ENCODE results near the gene COL23A1.
A peak's percentile ranks its signal among the peaks of the same experiment; 100 is the strongest.
"Not testable (repeated sequence)": the region's sequence is repeated elsewhere in the genome, so short reads cannot be mapped to it uniquely, and the experiment has no call there.

Gene COL23A1

GRCh38 chr5:178371362-178372111 is 218.7 kb downstream of the COL23A1 start:
- H2BK5ac ChIP-seq (ENCODE audit: low read length): no peak overlapping the region
- no peak overlapping the region for H2BK120ac ChIP-seq (ENCODE audit: low read depth, low read length)
- no peak overlapping the region for H3K4ac ChIP-seq (ENCODE audit: low read length)
- no peak overlapping the region for H2BK15ac ChIP-seq (ENCODE audit: low read length)
- H3K9me3 ChIP-seq (replicated peaks in 1 of 2; ENCODE audit: control insufficient read depth in 2 of 2, insufficient read depth in 1 of 2, low read depth in 1 of 2, low read length in 2 of 2): peaks cover 5 to 21% of the 10 kb centered on the region in 2 donors
- no peak overlapping the region for H3K4me2 ChIP-seq (ENCODE audit: insufficient read depth, low read length, poor library complexity, severe bottlenecking)
- no peak overlapping the region for H3K4me3 ChIP-seq (ENCODE audit: low read length in 2 of 2)
- H3K14ac ChIP-seq (ENCODE audit: low read length): no peak overlapping the region
- no peak overlapping the region for H3K27ac ChIP-seq (replicated peaks; ENCODE audit: low read length)
- H3K36me3 ChIP-seq (replicated peaks in 1 of 2; ENCODE audit: control insufficient read depth in 2 of 2, insufficient read depth in 2 of 2, low read length in 2 of 2): no peaks in the 10 kb centered on the region
- no CpG with 5 or more reads among the region's 24 CpGs for WGBS, 2 donors (ENCODE audit: extremely low coverage in 2 of 2, insufficient read length in 2 of 2, insufficient replicate concordance in 1 of 2)
- H3K18ac ChIP-seq (ENCODE audit: low read length): no peak overlapping the region
- H4K8ac ChIP-seq (ENCODE audit: low read depth, low read length): no peak overlapping the region
- peaks cover 2% of the 10 kb centered on the region for H3K79me1 ChIP-seq (ENCODE audit: low read depth, low read length)
- no peaks in the 10 kb centered on the region for H3K27me3 ChIP-seq (ENCODE audit: control insufficient read depth in 3 of 3, insufficient read depth in 3 of 3, low read depth in 1 of 3, low read length in 3 of 3)
- H3K4me1 ChIP-seq (ENCODE audit: control insufficient read depth in 2 of 2, insufficient read depth in 1 of 2, low read depth in 1 of 2, low read length in 2 of 2): peaks cover 0 to 2% of the 10 kb centered on the region in 2 donors
- H2BK12ac ChIP-seq (ENCODE audit: low read length): no peak overlapping the region
- H3K9ac ChIP-seq (ENCODE audit: low read depth, low read length, poor library complexity): no peak overlapping the region
- DNase-seq (ENCODE audit: low spot score): no peak
- H3K23ac ChIP-seq (ENCODE audit: low read depth, low read length, poor library complexity): peak overlapping the region; percentile 29
- H2AK5ac ChIP-seq (ENCODE audit: low read depth, low read length): no peak overlapping the region
- no peak overlapping the region for H2AFZ ChIP-seq (ENCODE audit: low read length)
- no peak overlapping the region for H4K91ac ChIP-seq (ENCODE audit: low read depth, low read length, poor library complexity)

GRCh38 chr5:178370102-178370501 is 220.1 kb downstream of the COL23A1 start:
- Histone ChIP-seq H3K4ac (ENCODE audit: low read length) (no peak overlapping the region), H2BK12ac (ENCODE audit: low read length) (no peak overlapping the region), H3K27ac (replicated peaks; ENCODE audit: low read length) (no peak overlapping the region), H3K23ac (ENCODE audit: low read depth, low read length, poor library complexity) (no peak overlapping the region), H2BK5ac (ENCODE audit: low read length) (no peak overlapping the region), H4K8ac (ENCODE audit: low read depth, low read length) (no peak overlapping the region), H2BK15ac (ENCODE audit: low read length) (no peak overlapping the region), H3K4me1 (ENCODE audit: control insufficient read depth in 2 of 2, insufficient read depth in 1 of 2, low read depth in 1 of 2, low read length in 2 of 2) (peaks cover 0 to 2% of the 10 kb centered on the region in 2 donors), H3K9ac (ENCODE audit: low read depth, low read length, poor library complexity) (no peak overlapping the region), H3K79me1 (ENCODE audit: low read depth, low read length) (no peaks in the 10 kb centered on the region), H3K27me3 (ENCODE audit: control insufficient read depth in 3 of 3, insufficient read depth in 3 of 3, low read depth in 1 of 3, low read length in 3 of 3) (no peaks in the 10 kb centered on the region), H3K36me3 (replicated peaks in 1 of 2; ENCODE audit: control insufficient read depth in 2 of 2, insufficient read depth in 2 of 2, low read length in 2 of 2) (no peaks in the 10 kb centered on the region), H3K4me2 (ENCODE audit: insufficient read depth, low read length, poor library complexity, severe bottlenecking) (no peak overlapping the region), H3K4me3 (ENCODE audit: low read length in 2 of 2) (no peak overlapping the region), H2AK5ac (ENCODE audit: low read depth, low read length) (no peak overlapping the region), H4K91ac (ENCODE audit: low read depth, low read length, poor library complexity) (no peak overlapping the region), H2BK120ac (ENCODE audit: low read depth, low read length) (no peak overlapping the region), H3K18ac (ENCODE audit: low read length) (no peak overlapping the region), H3K9me3 (replicated peaks in 1 of 2; ENCODE audit: control insufficient read depth in 2 of 2, insufficient read depth in 1 of 2, low read depth in 1 of 2, low read length in 2 of 2) (peaks cover 5 to 21% of the 10 kb centered on the region in 2 donors), H2AFZ (ENCODE audit: low read length) (no peak overlapping the region), H3K14ac (ENCODE audit: low read length) (no peak overlapping the region)
- whole genome bisulfite sequencing, 2 donors (ENCODE audit: extremely low coverage in 2 of 2, insufficient read length in 2 of 2, insufficient replicate concordance in 1 of 2): no CpG with 5 or more reads among the region's 4 CpGs
- DNase-seq (ENCODE audit: low spot score): no peak

- no CpG with 5 or more reads among the region's 3 CpGs for WGBS, 2 donors (ENCODE audit: extremely low coverage in 2 of 2, insufficient read length in 2 of 2, insufficient replicate concordance in 1 of 2)
- H2BK15ac ChIP-seq (ENCODE audit: low read length); H3K9ac ChIP-seq (ENCODE audit: low read depth, low read length, poor library complexity); H3K36me3 ChIP-seq (replicated peaks in 1 of 2; ENCODE audit: control insufficient read depth in 2 of 2, insufficient read depth in 2 of 2, low read length in 2 of 2); H4K8ac ChIP-seq (ENCODE audit: low read depth, low read length); H3K14ac ChIP-seq (ENCODE audit: low read length); H3K27ac ChIP-seq (replicated peaks; ENCODE audit: low read length); H3K4me1 ChIP-seq (ENCODE audit: control insufficient read depth in 2 of 2, insufficient read depth in 1 of 2, low read depth in 1 of 2, low read length in 2 of 2); H3K23ac ChIP-seq (ENCODE audit: low read depth, low read length, poor library complexity); H2BK12ac ChIP-seq (ENCODE audit: low read length); H3K27me3 ChIP-seq (ENCODE audit: control insufficient read depth in 3 of 3, insufficient read depth in 3 of 3, low read depth in 1 of 3, low read length in 3 of 3); H2BK5ac ChIP-seq (ENCODE audit: low read length); H2BK120ac ChIP-seq (ENCODE audit: low read depth, low read length); H2AK5ac ChIP-seq (ENCODE audit: low read depth, low read length); H3K18ac ChIP-seq (ENCODE audit: low read length); H3K79me1 ChIP-seq (ENCODE audit: low read depth, low read length); H3K4me3 ChIP-seq (ENCODE audit: low read length in 2 of 2); H2AFZ ChIP-seq (ENCODE audit: low read length); DNase-seq (ENCODE audit: low spot score); H4K91ac ChIP-seq (ENCODE audit: low read depth, low read length, poor library complexity); H3K4me2 ChIP-seq (ENCODE audit: insufficient read depth, low read length, poor library complexity, severe bottlenecking); H3K4ac ChIP-seq (ENCODE audit: low read length): not testable (repeated sequence)
- H3K9me3 ChIP-seq (replicated peaks in 1 of 2; ENCODE audit: control insufficient read depth in 2 of 2, insufficient read depth in 1 of 2, low read depth in 1 of 2, low read length in 2 of 2): peaks cover 5 to 21% of the 10 kb centered on the region in 2 donors
These were observed 220.7 kb downstream of the COL23A1 start for GRCh38 chr5:178369469-178369868.

- H3K9me3 ChIP-seq (replicated peaks in 1 of 2; ENCODE audit: control insufficient read depth in 2 of 2, insufficient read depth in 1 of 2, low read depth in 1 of 2, low read length in 2 of 2): peaks cover 5 to 21% of the 10 kb centered on the region in 2 donors
- no peaks in the 10 kb centered on the region for H3K27me3 ChIP-seq (ENCODE audit: control insufficient read depth in 3 of 3, insufficient read depth in 3 of 3, low read depth in 1 of 3, low read length in 3 of 3)
- DNase-seq (ENCODE audit: low spot score): no peak
- no peak overlapping the region for H2BK120ac ChIP-seq (ENCODE audit: low read depth, low read length)
- H2AK5ac ChIP-seq (ENCODE audit: low read depth, low read length): no peak overlapping the region
- H3K36me3 ChIP-seq (replicated peaks in 1 of 2; ENCODE audit: control insufficient read depth in 2 of 2, insufficient read depth in 2 of 2, low read length in 2 of 2): no peaks in the 10 kb centered on the region
- no peak overlapping the region for H3K4me2 ChIP-seq (ENCODE audit: insufficient read depth, low read length, poor library complexity, severe bottlenecking)
- H4K91ac ChIP-seq (ENCODE audit: low read depth, low read length, poor library complexity): no peak overlapping the region
- peaks cover 0 to 2% of the 10 kb centered on the region in 2 donors for H3K4me1 ChIP-seq (ENCODE audit: control insufficient read depth in 2 of 2, insufficient read depth in 1 of 2, low read depth in 1 of 2, low read length in 2 of 2)
- no peak overlapping the region for H3K9ac ChIP-seq (ENCODE audit: low read depth, low read length, poor library complexity)
- no CpG with 5 or more reads among the region's 10 CpGs for WGBS, 2 donors (ENCODE audit: extremely low coverage in 2 of 2, insufficient read length in 2 of 2, insufficient replicate concordance in 1 of 2)
- H2AFZ ChIP-seq (ENCODE audit: low read length): no peak overlapping the region
- H4K8ac ChIP-seq (ENCODE audit: low read depth, low read length): no peak overlapping the region
- no peak overlapping the region for H2BK12ac ChIP-seq (ENCODE audit: low read length)
- peak overlapping the region; percentile 21 for H3K23ac ChIP-seq (ENCODE audit: low read depth, low read length, poor library complexity)
- peak overlapping the region; percentile 83 for H3K14ac ChIP-seq (ENCODE audit: low read length)
- peak overlapping the region; percentile 48 for H3K18ac ChIP-seq (ENCODE audit: low read length)
- H3K4ac ChIP-seq (ENCODE audit: low read length): no peak overlapping the region
- no peak overlapping the region for H2BK5ac ChIP-seq (ENCODE audit: low read length)
- no peak overlapping the region for H2BK15ac ChIP-seq (ENCODE audit: low read length)
- no peaks in the 10 kb centered on the region for H3K79me1 ChIP-seq (ENCODE audit: low read depth, low read length)
- H3K4me3 ChIP-seq (ENCODE audit: low read length in 2 of 2): no peak overlapping the region
- H3K27ac ChIP-seq (replicated peaks; ENCODE audit: low read length): no peak overlapping the region
These were observed 221.4 kb downstream of the COL23A1 start for GRCh38 chr5:178368716-178369300.

Measured in neuronal stem cell (in vitro differentiated cells).